HG03460 (cell line): Measurements from ENCODE around the gene GNAT2.

Experiments used
- ATAC-seq: cut with Tn5 transposase; IDR thresholded peaks from one replicate; pipeline ENCODE4 v1.9.1; 2021; ENCODE audit not compliant: unreplicated experiment

The GNAT2 gene

DNA sequence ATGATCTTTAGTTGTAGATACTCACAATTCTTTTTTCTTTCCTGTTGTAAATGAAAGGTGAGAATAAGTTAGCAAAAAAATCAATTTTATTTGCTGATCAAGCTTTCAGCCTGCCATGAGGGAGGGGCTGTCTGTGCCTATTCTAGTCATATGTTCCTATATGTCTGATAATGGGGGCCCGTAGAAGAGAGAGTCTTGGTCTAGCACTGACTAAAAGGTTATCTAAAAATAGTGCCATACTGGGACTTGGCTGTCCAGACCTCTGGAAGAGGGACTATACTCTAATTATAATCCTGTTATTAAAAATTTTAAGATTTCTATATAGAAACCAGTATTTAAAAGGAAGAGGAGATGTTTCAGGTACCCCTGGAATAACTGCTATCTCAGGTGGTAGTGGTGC lies 52.4 kb downstream of the GNAT2 start:
- ATAC-seq: no peak

DNA sequence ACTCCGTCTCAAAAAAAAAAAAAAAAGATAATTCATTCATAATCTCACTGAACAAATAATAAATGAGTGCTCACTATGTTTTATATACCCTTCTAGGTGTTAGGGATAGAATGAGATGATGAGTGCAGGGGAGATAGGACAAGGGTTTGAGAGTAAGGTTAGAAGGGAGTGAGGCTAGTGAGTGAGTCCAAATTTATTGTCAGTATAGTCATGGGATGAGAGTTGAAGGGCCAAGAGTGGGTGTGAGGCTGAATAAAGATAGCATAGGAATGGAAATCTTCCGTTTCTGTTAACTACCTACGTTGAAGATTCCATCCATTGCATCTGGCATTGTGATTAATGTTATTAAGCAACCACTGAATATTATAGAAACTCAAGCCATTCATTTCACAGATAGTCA lies 54.2 kb downstream of the GNAT2 start:
- ATAC-seq: no peak

DNA sequence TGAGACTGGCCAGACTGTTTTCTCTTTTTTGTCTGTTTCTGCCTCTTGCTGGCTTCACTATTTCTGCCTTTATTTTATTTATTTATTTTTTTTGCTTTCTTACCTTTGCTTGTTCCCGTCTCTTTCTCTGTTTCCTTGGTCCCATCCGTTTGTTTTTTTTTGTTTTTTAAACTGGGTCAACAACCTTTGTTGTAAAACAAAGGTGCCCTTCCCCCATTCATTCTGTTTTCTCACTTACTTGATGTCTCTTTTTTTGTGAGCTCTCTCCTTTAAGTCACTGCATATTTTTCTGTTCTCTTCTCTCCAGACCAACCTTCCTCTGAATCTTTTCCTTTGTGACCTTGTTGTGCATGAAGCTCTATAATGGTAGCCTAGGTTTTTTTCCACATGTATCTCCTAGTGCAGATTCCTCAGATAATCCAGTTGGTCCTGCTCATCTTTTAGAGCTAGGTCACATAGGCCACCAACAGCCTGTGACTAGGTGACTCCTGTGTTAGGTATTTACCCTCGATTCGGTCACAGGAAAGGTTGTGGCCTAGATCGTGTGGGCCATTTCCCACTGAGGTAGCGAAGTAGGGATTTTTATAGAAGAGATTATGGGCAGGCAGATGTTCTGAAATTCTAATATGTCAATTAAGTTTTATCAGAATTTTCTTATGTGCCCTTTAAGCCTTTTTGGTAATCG lies 55.1 kb downstream of the GNAT2 start:
- no peak for ATAC-seq

DNA sequence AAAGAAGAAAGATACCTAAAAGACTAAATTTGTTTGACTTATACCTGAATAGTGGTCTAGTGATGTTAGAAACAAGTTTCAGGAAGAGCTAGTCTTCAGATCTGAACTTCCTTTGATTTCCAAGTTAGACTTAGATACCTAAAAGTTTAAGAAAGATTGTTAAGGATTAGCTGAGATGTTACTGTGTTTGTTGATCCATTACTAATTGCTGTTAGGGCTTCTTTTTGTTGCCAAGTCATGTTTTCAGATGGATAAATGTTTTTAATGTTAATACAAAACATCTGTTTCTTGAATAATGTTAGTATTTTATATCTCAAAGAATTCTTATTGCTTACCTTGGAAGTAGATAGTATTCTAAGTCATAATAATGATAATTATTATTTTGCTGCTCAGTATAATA lies 59.4 kb downstream of the GNAT2 start:
- no peak for ATAC-seq

DNA sequence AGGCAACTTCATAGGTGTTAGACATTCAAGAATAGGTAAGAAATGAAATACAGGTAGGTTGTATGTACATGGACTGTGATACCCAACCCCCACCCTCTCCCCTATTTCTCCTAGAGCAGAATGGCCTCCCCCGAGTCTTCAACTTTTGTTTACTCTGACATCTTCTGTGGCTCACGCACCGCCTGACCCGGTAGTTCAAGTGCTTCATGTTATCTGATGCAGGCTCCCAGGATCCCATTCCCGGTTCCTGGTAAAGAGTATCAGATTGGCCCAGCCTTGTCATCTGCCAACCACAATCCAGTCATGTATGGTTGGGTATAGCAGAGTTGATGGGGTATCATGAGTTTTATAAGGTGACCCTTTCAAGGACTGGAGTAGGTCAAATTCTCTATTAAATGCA lies 61.9 kb downstream of the GNAT2 start:
- no peak for ATAC-seq

DNA sequence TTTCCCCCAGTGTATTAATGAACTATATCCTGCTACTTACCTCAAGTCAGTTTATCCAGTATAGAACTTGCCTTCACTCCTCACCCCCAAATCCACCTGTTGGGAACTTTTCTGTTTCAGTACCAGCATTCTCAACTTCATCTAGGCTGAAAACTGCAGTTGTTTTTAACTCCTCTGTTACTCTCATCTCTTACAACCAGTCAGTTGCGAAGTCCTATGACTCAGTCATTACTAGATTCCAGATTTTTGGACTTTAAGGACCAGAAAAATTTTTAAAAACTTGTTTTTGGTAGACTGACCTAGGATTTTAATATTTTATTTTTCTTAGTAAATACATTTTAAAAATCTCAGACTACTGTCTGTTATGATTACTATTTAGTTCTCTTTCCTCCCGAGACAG lies 62.9 kb downstream of the GNAT2 start:
- no peak for ATAC-seq
